ENCODE measurements around the gene C1QTNF7.

Gene C1QTNF7

GRCh38 chr4:15410750-15411149 is 17.1 kb upstream of the C1QTNF7 start:
- Histone ChIP-seq H3K9me2 (replicated peaks; ENCODE audit: low read depth, low read length) (no peaks in the 10 kb centered on the region), H3K27me3 (ENCODE audit: insufficient read depth, low read length, poor library complexity, severe bottlenecking) (no peaks in the 10 kb centered on the region), H3K4me3 (ENCODE audit: low read length, poor library complexity, severe bottlenecking) (peak overlapping the region; percentile 37), H3K9ac (ENCODE audit: low read depth, low read length, poor library complexity, severe bottlenecking) (peak overlapping the region; percentile 66), H2AFZ (ENCODE audit: low read length) (no peak overlapping the region), H3K36me3 (ENCODE audit: insufficient read depth, low read length) (no peaks in the 10 kb centered on the region), H3K79me2 (ENCODE audit: insufficient read depth, low read length) (no peaks in the 10 kb centered on the region), H3K4me2 (ENCODE audit: low read depth, low read length, poor library complexity, severe bottlenecking) (peak overlapping the region; percentile 64), H3K9me3 (ENCODE audit: insufficient read depth, low read depth, low read length) (no peaks in the 10 kb centered on the region), H4K20me1 (ENCODE audit: insufficient read depth, low read length, poor library complexity, severe bottlenecking) (no peaks in the 10 kb centered on the region), H3F3A (ENCODE audit: low read depth) (no peaks in the 10 kb centered on the region), H3K4me1 (ENCODE audit: insufficient read depth, low read length, poor library complexity, severe bottlenecking) (peaks cover 79% of the 10 kb centered on the region)
- no peak for TF ChIP-seq CTCF (conservative IDR thresholded peaks at IDR 0.05; ENCODE audit: low read length)
- no peak for TF ChIP-seq EZH2phosphoT487 (IDR thresholded peaks at IDR 0.05; ENCODE audit: borderline replicate concordance)

GRCh38 chr4:15412461-15412860 is 15.4 kb upstream of the C1QTNF7 start:
- Histone ChIP-seq H2AFZ (ENCODE audit: low read length) (peak overlapping the region; percentile 25), H3F3A (ENCODE audit: low read depth) (no peaks in the 10 kb centered on the region), H3K4me1 (ENCODE audit: insufficient read depth, low read length, poor library complexity, severe bottlenecking) (peaks cover 71% of the 10 kb centered on the region), H3K4me3 (ENCODE audit: low read length, poor library complexity, severe bottlenecking) (no peak overlapping the region), H3K4me2 (ENCODE audit: low read depth, low read length, poor library complexity, severe bottlenecking) (no peak overlapping the region), H3K9me3 (ENCODE audit: insufficient read depth, low read depth, low read length) (no peaks in the 10 kb centered on the region), H3K9me2 (replicated peaks; ENCODE audit: low read depth, low read length) (no peaks in the 10 kb centered on the region), H4K20me1 (ENCODE audit: insufficient read depth, low read length, poor library complexity, severe bottlenecking) (no peaks in the 10 kb centered on the region), H3K9ac (ENCODE audit: low read depth, low read length, poor library complexity, severe bottlenecking) (peak overlapping the region; percentile 7), H3K27me3 (ENCODE audit: insufficient read depth, low read length, poor library complexity, severe bottlenecking) (no peaks in the 10 kb centered on the region), H3K79me2 (ENCODE audit: insufficient read depth, low read length) (no peaks in the 10 kb centered on the region), H3K36me3 (ENCODE audit: insufficient read depth, low read length) (no peaks in the 10 kb centered on the region)
- TF ChIP-seq EZH2phosphoT487 (IDR thresholded peaks at IDR 0.05; ENCODE audit: borderline replicate concordance), result no peak
- TF ChIP-seq CTCF (conservative IDR thresholded peaks at IDR 0.05; ENCODE audit: low read length), result no peak

GRCh38 chr4:15413010-15413622 is 14.7 kb upstream of the C1QTNF7 start:
- H3K9ac ChIP-seq (ENCODE audit: low read depth, low read length, poor library complexity, severe bottlenecking), result peak overlapping the region; percentile 7
- H3K4me3 ChIP-seq (ENCODE audit: low read length, poor library complexity, severe bottlenecking), result no peak overlapping the region
- no peaks in the 10 kb centered on the region for H3K27me3 ChIP-seq (ENCODE audit: insufficient read depth, low read length, poor library complexity, severe bottlenecking)
- no peaks in the 10 kb centered on the region for H3K9me2 ChIP-seq (replicated peaks; ENCODE audit: low read depth, low read length)
- H3K4me1 ChIP-seq (ENCODE audit: insufficient read depth, low read length, poor library complexity, severe bottlenecking), result peaks cover 71% of the 10 kb centered on the region
- H3K36me3 ChIP-seq (ENCODE audit: insufficient read depth, low read length), result no peaks in the 10 kb centered on the region
- no peaks in the 10 kb centered on the region for H3K79me2 ChIP-seq (ENCODE audit: insufficient read depth, low read length)
- H3F3A ChIP-seq (ENCODE audit: low read depth), result no peaks in the 10 kb centered on the region
- peak overlapping the region; percentile 29; the same call in 1 of the 2 replicates for H2AFZ ChIP-seq (ENCODE audit: low read length)
- no peak for TF ChIP-seq EZH2phosphoT487 (IDR thresholded peaks at IDR 0.05; ENCODE audit: borderline replicate concordance)
- no peak for TF ChIP-seq CTCF (conservative IDR thresholded peaks at IDR 0.05; ENCODE audit: low read length)
- no peaks in the 10 kb centered on the region for H3K9me3 ChIP-seq (ENCODE audit: insufficient read depth, low read depth, low read length)
- H4K20me1 ChIP-seq (ENCODE audit: insufficient read depth, low read length, poor library complexity, severe bottlenecking), result no peaks in the 10 kb centered on the region
- H3K4me2 ChIP-seq (ENCODE audit: low read depth, low read length, poor library complexity, severe bottlenecking), result no peak overlapping the region

All from Loucy (cell line).